HuH-7.5 (cell line): ENCODE results near the gene SCYL1.
A peak's percentile ranks its signal among the peaks of the same experiment; 100 is the strongest.

Source experiments
- DNase-seq: peaks from one replicate; pipeline ENCODE4 v3.0.0; 2011; ENCODE audit warnings: low spot score

Gene SCYL1

GRCh38 chr11:65524741-65525545 lies at the start of gene SCYL1:
Gene SCYL1, plus strand, starts transcription at chr11:65525083. Its CDS starts 71 bp downstream, at chr11:65525154.
- DNase-seq = no peak

- no peak for DNase-seq
These were observed 48.2 kb upstream of the SCYL1 start for GRCh38 chr11:65476632-65477148.

DNA sequence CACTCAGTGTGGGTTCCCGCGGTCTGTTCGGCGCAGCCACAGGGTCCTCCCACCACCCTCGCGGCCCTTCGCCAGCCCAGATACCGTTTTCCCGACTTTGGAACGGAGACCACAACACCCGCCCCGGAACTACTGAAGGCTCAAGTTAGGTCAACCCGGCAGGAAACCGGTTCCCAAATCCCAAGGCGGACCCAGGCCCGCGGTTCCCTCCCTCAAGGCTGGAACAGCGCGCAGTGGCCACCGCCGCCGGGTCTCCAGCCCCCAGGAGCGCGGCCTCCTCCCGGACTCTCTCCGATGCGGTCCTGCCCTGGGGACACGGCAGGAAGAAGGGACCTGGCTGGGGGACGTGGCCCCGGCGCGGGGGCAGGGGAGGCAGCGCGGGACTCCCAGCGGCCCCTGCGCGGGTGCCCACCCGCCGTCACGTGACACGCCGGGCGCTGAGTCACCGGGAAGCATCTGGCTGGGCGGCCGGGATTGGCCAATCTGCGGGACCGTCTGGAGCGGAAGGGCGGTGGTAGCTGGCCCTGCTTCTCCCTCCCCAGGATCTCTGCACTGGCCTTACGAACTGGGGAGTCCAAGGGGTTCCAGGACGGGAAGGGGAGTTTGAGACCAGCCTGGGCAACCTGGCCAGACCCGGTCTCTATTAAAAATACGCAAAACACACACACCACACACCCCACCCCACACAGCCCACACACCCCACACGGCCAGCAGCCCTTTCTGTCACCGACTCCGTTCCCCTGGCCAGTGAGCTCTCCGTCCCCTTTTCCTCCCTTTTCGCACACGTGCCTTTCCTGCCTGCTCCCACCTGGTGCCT lies 47.5 kb upstream of the SCYL1 start:
- peak; percentile 90 for DNase-seq

DNA sequence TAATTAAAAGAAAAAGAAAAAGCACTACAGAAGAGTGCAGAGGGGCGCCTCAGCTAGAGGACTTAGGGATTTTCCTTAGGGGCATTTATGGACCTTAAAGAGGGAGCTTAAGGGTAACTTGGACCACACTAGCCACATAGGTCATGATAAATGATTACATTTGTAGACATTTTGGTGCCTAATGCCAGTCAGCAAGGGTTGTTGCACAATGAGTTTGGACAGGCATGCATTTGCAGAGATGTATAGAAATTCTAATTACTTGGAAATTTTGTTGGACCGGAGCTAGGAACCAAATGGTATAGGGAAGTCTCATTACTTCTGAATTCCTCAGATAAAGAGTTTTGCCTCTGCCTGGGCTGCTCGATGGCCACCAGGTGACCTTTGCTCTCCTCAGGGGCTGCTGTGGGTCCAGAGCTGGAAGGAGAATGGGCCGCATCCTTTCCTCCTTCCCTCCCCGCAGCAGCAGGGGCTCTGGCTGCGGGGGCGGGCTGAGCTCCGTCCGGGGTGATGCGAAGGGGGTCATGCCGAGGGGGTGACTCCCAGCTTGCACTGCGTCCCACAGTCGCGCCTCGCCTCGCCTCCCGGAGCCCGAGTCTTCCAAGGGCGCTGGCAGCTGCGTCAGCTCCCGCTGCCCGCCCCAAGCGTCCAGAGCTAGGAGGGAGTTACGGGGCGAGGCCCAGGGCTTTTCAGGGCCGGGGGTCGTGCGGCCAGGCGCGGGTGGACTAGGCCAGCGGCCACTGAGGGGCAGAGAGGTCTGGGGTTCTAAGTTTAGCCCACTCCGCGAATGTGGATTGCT lies 46.3 kb upstream of the SCYL1 start:
- no peak for DNase-seq

- DNase-seq = no peak
These were observed 45.4 kb upstream of the SCYL1 start for GRCh38 chr11:65479184-65480145.

- no peak for DNase-seq
These were observed 42.5 kb upstream of the SCYL1 start for GRCh38 chr11:65482306-65482850.

GRCh38 chr11:65485920-65486219 lies 39.0 kb upstream of the SCYL1 start:
- no peak for DNase-seq

DNA sequence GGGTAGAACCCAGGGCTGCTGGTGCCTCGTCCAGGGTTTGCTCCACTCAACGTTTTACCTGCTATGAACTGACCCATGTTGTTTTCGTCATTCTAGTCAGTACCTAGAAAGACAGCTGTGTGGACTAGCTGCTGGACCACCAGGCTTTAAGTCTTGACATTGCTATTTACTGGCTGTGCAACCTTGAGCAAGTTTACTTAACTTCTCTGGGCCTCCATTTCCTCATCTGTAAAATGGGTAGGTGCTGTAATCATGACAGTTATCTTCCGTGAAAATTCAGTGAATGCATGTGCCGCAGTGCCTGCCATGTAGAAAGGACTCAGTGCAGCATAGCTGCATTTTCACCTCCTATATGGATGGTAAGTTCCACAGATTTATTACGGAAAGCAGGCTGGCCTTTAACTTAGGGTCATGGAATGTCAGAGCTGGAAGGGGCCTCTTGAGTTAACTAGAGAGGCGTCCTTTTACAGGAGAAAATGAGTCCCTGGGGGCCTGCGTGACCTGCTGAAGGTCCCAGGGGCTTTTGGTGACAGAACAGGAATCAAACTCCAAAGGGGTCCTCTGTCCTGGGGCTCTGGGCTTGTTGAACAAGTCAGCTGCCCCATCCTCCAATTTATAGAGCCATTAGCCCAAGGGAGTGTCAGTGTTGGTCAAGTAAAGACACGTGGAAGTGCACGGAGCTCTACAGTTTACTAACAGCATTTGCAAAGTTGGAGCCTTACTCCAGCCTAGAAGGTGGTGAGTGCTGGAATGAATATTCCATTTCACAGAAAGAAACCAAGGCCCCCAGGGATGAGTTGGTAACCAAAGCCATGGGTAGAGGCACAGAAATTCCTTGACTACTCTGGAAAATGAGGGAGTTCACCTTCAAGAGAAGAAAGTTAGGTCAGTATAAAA lies 38.1 kb upstream of the SCYL1 start:
- DNase-seq = no peak

DNA sequence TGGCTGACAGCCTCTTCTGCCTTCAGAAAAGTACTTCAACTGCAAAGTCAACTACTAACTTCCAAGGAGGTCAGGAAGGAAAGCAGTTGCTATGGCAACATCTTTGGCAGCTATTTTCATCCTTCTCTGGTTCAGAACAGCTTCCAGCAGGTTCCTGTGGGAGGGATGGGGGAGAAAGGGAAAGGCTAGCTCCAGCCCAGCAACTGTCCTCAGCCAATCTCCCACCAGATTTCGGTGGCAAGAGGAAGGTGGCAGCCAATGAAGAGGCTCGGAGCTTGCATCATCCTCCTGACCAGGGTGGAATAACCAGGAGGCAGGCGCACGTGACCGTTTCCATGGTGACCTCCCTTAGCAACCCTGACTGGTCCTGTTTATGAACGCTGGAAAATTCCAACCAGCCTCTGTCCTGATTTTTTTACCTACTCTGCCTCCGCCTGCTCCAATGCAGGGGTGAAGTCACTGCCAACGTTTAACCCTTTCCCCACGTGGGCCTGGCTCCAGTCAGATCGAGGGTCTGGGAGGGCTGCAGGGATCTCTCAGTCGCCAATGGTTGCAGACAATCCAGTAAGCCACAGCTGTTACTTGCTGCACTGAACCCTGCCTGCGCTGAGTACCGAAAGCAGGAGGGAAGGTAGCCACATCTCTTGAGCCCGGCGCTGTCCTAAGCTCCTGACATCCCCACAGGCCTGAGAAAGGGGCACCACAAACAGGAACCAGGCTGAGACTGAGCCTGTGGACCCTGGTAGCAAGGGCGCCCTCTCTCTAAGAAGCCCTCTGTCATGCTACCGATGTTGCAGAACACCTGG lies 37.2 kb upstream of the SCYL1 start:
- peak; percentile 85 for DNase-seq

DNA sequence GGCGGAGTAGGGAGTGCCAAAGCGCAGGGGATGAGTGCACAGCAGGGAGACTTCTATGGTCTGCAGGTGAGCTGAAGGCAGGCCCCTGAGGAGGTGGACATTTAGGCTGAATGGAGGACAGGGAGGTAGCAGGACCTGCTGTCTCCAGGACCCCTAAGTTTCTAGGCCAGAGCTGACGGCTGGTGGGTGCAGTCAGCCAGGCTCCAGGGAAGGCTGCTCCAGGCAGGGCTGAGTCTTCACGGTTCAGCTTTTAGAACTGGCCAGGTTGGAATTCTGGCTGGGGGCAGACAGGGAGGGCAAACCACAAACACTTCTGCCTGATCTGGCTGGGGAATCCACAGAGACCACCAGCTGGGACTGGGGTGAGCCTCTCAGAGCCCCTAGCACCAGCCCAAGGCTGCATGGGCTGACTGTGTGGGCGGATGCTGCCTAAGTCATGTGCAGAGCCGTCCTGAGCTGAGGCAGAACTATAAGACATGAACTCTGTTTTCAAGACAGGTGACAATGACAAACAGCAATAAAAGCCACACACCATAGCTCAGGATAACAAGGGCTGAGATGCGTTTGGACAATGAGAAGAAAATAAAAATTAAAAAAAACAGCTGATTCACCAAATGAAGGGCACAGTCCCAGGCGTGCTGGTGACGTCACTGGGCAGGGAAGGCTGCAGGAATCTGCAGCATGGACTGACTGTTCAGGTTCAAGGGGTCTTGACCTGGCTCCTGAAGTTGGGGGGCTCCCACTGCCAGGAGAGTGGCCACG lies 36.4 kb upstream of the SCYL1 start:
- no peak for DNase-seq

DNA sequence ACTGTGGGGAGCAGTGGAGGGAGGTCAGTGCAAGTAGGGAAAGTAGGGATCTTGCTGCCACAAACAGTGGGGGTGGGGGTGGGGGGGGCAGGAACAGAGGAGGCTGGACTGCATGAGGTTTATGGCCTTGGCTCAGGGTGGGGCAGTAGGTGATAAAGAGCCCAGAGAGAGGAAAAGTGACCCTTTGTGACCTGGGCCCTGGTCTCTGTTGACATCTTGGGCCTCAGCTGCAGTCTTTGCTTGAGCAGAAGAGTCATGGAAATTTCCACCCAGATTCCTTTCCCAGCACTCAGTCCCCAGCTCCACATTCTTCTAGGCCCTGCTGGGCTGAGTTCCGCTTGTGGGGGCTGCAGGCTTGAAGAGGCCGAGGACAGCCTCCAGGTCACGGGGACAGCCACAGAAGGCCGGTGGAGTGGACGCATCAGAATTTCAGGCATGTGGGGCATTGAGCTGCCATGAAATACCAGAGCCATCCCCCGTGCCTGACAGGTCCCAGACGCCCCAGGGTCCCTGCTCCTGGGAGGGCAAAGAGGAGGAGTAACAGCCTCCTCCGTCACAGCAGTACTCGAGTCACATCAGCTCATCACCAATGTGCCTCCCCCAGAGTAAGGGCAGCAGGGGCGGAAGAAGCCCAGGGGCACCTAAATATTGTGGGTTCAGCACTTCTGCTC lies 35.7 kb upstream of the SCYL1 start:
- DNase-seq = no peak

DNA sequence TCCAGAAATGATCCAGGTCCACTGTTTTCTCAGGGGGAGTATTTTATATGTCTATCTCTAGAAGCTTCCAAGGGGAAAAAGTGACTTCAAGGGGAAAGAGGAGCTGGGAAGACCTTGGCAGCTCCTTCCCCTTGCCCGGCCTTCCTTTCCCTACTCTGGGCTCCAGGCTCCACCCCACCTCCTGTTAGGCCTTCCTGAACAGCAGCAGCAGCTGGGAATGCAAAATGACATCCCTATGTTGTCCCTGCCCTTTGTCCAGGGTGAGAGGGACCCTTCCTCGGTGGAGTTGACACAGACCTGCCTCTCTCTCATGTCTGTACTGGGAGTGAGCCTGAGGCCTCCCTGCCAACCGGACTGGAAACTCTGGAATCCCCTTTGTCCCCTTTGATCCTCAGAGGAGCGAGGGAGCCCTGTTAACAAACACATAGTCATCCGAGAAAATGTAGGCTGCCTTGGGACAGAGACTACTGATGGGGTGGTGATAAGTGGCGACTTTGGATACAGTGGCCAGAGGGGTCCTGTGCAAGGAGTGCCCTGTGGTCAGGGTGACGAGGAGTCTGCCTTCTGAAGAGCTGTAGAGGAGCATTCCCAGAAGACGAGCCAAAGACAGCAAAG lies 35.1 kb upstream of the SCYL1 start:
- DNase-seq = no peak

- DNase-seq = no peak
These were observed 33.8 kb upstream of the SCYL1 start for GRCh38 chr11:65491163-65491465.

DNA sequence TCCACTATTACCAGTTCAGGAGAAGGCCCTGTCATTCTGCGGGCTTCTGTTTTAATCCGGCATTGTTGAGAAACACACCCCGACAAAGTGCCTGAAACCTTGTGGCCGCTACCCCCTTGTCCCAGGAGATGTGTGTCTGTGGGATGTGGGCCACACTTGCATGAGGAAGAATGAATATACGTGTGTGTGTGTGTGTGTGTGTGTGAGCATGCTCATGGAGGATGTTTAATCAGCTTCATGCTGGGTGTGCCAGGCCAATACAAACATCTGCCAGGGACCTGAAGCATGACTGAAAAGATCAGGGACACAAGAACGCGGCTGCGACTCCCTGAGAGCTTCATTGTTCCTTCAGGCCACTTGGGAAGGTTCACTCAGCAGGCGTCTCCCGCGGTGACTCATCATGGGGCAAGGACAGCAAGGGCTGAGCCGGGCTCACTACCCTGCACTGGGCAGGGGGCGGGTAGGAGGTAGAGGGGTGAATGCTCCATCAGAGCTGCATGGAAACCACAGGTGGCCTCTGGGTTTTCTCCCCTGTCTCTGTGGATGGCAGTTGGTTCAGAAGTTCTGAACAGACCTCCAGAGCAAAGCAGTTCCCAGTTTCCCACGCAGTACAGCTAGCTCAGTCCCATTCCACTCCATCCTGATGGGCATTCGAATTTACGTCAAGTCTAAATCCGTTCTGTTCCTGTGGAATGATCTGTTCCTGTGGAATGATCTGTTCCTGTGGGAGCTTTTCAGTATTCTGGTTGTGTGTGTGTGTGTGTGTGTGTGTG lies 33.1 kb upstream of the SCYL1 start:
- DNase-seq = no peak

GRCh38 chr11:65492387-65492636 lies 32.6 kb upstream of the SCYL1 start:
- no peak for DNase-seq

- DNase-seq = no peak
These were observed 32.1 kb upstream of the SCYL1 start for GRCh38 chr11:65492637-65493366.
